Measurements from ENCODE around the gene PHF23.
A peak's percentile ranks its signal among the peaks of the same experiment; 100 is the strongest.
"Not testable (repeated sequence)": the region's sequence is repeated elsewhere in the genome, so short reads cannot be mapped to it uniquely, and the experiment has no call there.

The PHF23 gene

GRCh38 chr17:7250695-7251627, 11.7 kb upstream of the PHF23 start:
- Histone ChIP-seq H3K4me3 (ENCODE audit: control insufficient read depth in 1 of 7, extremely low read depth in 1 of 7, insufficient read depth in 4 of 7, low read depth in 2 of 7, low read length in 6 of 7) (peak overlapping the region; percentile 55 to 96 (median 90)), H3K9me3 (ENCODE audit: control extremely low read depth in 1 of 5, control insufficient read depth in 4 of 5, insufficient read depth in 2 of 5, low read depth in 1 of 5, low read length in 4 of 5) (no peaks in the 10 kb centered on the region), H3K4me1 (ENCODE audit: control extremely low read depth in 1 of 4, control insufficient read depth in 4 of 4, insufficient read depth in 4 of 4, low read length in 3 of 4) (peaks cover 12 to 36% (median 30%) of the 10 kb centered on the region in 4 experiments), H3K27ac (ENCODE audit: insufficient read depth in 1 of 2, low read depth in 1 of 2, low read length in 2 of 2, poor library complexity in 1 of 2, severe bottlenecking in 2 of 2) (peak overlapping the region; percentile 85 to 99), H3K27me3 (replicated peaks in 2 of 5; ENCODE audit: control insufficient read depth in 4 of 5, insufficient read depth in 5 of 5, low read length in 4 of 5) (no peaks in the 10 kb centered on the region), H3K36me3 (ENCODE audit: control insufficient read depth in 4 of 4, insufficient read depth in 4 of 4, low read length in 3 of 4) (peaks cover 9 to 28% (median 25%) of the 10 kb centered on the region in 4 experiments)
- ChIA-PET POLR2A (interaction anchor here (1.0 to 2.5 kb wide), 4 partner anchors 8 to 17 kb away, joined by 3 to 12 read pairs (median 5); partner anchors contain the start of genes DVL2, GABARAP and PHF23), CTCF (interaction anchor here (1.0 to 3.9 kb wide), 4 partner anchors 8 to 37 kb away, joined by 5 to 31 read pairs (median 6); partner anchors contain the start of genes GABARAP and PHF23)
- DNase-seq, result peak in 2 of 3 donors; percentile 82 to 85
- 0% methylated on average over 44 of the region's 55 CpGs for WGBS (ENCODE audit: insufficient coverage)

- no peaks in the 10 kb centered on the region for H3K9me3 ChIP-seq (ENCODE audit: control extremely low read depth in 1 of 5, control insufficient read depth in 4 of 5, insufficient read depth in 2 of 5, low read depth in 1 of 5, low read length in 4 of 5)
- WGBS (ENCODE audit: insufficient coverage), result 74% methylated on average over 7 of the region's 7 CpGs
- peaks cover 12 to 36% (median 30%) of the 10 kb centered on the region in 4 experiments for H3K4me1 ChIP-seq (ENCODE audit: control extremely low read depth in 1 of 4, control insufficient read depth in 4 of 4, insufficient read depth in 4 of 4, low read length in 3 of 4)
- peaks cover 6 to 26% (median 22%) of the 10 kb centered on the region in 4 experiments for H3K36me3 ChIP-seq (ENCODE audit: control insufficient read depth in 4 of 4, insufficient read depth in 4 of 4, low read length in 3 of 4)
- CTCF ChIA-PET, result interaction anchor here (1.1 to 3.9 kb wide), 4 partner anchors 10 to 33 kb away, joined by 3 to 31 read pairs (median 4); partner anchors contain the start of genes DVL2 and PHF23
- no peaks in the 10 kb centered on the region for H3K27me3 ChIP-seq (replicated peaks in 2 of 5; ENCODE audit: control insufficient read depth in 4 of 5, insufficient read depth in 5 of 5, low read length in 4 of 5)
- peak overlapping the region in 6 of 7 experiments; percentile 55 to 96 (median 90) for H3K4me3 ChIP-seq (ENCODE audit: control insufficient read depth in 1 of 7, extremely low read depth in 1 of 7, insufficient read depth in 4 of 7, low read depth in 2 of 7, low read length in 6 of 7)
- DNase-seq, result peak in 2 of 3 donors; percentile 43 to 47
- POLR2A ChIA-PET, result interaction anchor here (0.6 kb wide), 1 partner anchor 106 kb away, joined by 3 read pairs; no protein-coding TSS in a partner anchor
- H3K27ac ChIP-seq (ENCODE audit: insufficient read depth in 1 of 2, low read depth in 1 of 2, low read length in 2 of 2, poor library complexity in 1 of 2, severe bottlenecking in 2 of 2), result peak overlapping the region; percentile 85 to 99
Observed at GRCh38 chr17:7249830-7250229, 10.6 kb upstream of the PHF23 start.

- Histone ChIP-seq H3K27ac (ENCODE audit: insufficient read depth in 1 of 2, low read depth in 1 of 2, low read length in 2 of 2, poor library complexity in 1 of 2, severe bottlenecking in 2 of 2) (peak overlapping the region; percentile 22 to 99), H3K9me3 (ENCODE audit: control extremely low read depth in 1 of 5, control insufficient read depth in 4 of 5, insufficient read depth in 2 of 5, low read depth in 1 of 5, low read length in 4 of 5) (no peaks in the 10 kb centered on the region), H3K27me3 (replicated peaks in 2 of 5; ENCODE audit: control insufficient read depth in 4 of 5, insufficient read depth in 5 of 5, low read length in 4 of 5) (no peaks in the 10 kb centered on the region), H3K4me1 (ENCODE audit: control extremely low read depth in 1 of 4, control insufficient read depth in 4 of 4, insufficient read depth in 4 of 4, low read length in 3 of 4) (peaks cover 12 to 36% (median 30%) of the 10 kb centered on the region in 4 experiments), H3K36me3 (ENCODE audit: control insufficient read depth in 4 of 4, insufficient read depth in 4 of 4, low read length in 3 of 4) (peaks cover 8 to 26% (median 21%) of the 10 kb centered on the region in 4 experiments), H3K4me3 (ENCODE audit: control insufficient read depth in 1 of 7, extremely low read depth in 1 of 7, insufficient read depth in 4 of 7, low read depth in 2 of 7, low read length in 6 of 7) (peak overlapping the region in 1 of 7 experiments; percentile 94)
- 100% methylated on average over 5 of the region's 6 CpGs for WGBS (ENCODE audit: insufficient coverage)
- ChIA-PET CTCF (interaction anchor here (0.8 to 3.9 kb wide), 6 partner anchors 9 to 34 kb away, joined by 3 to 31 read pairs (median 4); partner anchors contain the start of genes DVL2 and PHF23), POLR2A (interaction anchor here (0.6 kb wide), 1 partner anchor 106 kb away, joined by 3 read pairs; no protein-coding TSS in a partner anchor)
- DNase-seq, result no peak
Observed at GRCh38 chr17:7249214-7249613, 10.0 kb upstream of the PHF23 start.

- CTCF ChIA-PET, result interaction anchor here (0.8 to 3.9 kb wide), 6 partner anchors 9 to 34 kb away, joined by 3 to 31 read pairs (median 4); partner anchors contain the start of genes DVL2 and PHF23
- POLR2A ChIA-PET, result no interaction called here
- no peak overlapping the region for H3K4me3 ChIP-seq (ENCODE audit: control insufficient read depth in 1 of 7, extremely low read depth in 1 of 7, insufficient read depth in 4 of 7, low read depth in 2 of 7, low read length in 6 of 7)
- H3K36me3 ChIP-seq (ENCODE audit: control insufficient read depth in 4 of 4, insufficient read depth in 4 of 4, low read length in 3 of 4), result peaks cover 6 to 27% (median 20%) of the 10 kb centered on the region in 4 experiments
- 100% methylated on average over 1 of the region's 4 CpGs for WGBS (ENCODE audit: insufficient coverage)
- no peak for DNase-seq
- peaks cover 12 to 36% (median 30%) of the 10 kb centered on the region in 4 experiments for H3K4me1 ChIP-seq (ENCODE audit: control extremely low read depth in 1 of 4, control insufficient read depth in 4 of 4, insufficient read depth in 4 of 4, low read length in 3 of 4)
- H3K9me3 ChIP-seq (ENCODE audit: control extremely low read depth in 1 of 5, control insufficient read depth in 4 of 5, insufficient read depth in 2 of 5, low read depth in 1 of 5, low read length in 4 of 5), result no peaks in the 10 kb centered on the region
- H3K27me3 ChIP-seq (replicated peaks in 2 of 5; ENCODE audit: control insufficient read depth in 4 of 5, insufficient read depth in 5 of 5, low read length in 4 of 5), result no peaks in the 10 kb centered on the region
- H3K27ac ChIP-seq (ENCODE audit: insufficient read depth in 1 of 2, low read depth in 1 of 2, low read length in 2 of 2, poor library complexity in 1 of 2, severe bottlenecking in 2 of 2), result peak overlapping the region; percentile 22 to 99
Observed at GRCh38 chr17:7248796-7249195, 9.5 kb upstream of the PHF23 start.

GRCh38 chr17:7246779-7247178, 7.5 kb upstream of the PHF23 start:
- peaks cover 7 to 37% (median 28%) of the 10 kb centered on the region in 4 experiments for H3K4me1 ChIP-seq (ENCODE audit: control extremely low read depth in 1 of 4, control insufficient read depth in 4 of 4, insufficient read depth in 4 of 4, low read length in 3 of 4)
- no peak overlapping the region for H3K4me3 ChIP-seq (ENCODE audit: control insufficient read depth in 1 of 7, extremely low read depth in 1 of 7, insufficient read depth in 4 of 7, low read depth in 2 of 7, low read length in 6 of 7)
- no peaks in the 10 kb centered on the region for H3K9me3 ChIP-seq (ENCODE audit: control extremely low read depth in 1 of 5, control insufficient read depth in 4 of 5, insufficient read depth in 2 of 5, low read depth in 1 of 5, low read length in 4 of 5)
- POLR2A ChIA-PET, result no interaction called here
- no peak overlapping the region for H3K27ac ChIP-seq (ENCODE audit: insufficient read depth in 1 of 2, low read depth in 1 of 2, low read length in 2 of 2, poor library complexity in 1 of 2, severe bottlenecking in 2 of 2)
- peaks cover 6 to 34% (median 20%) of the 10 kb centered on the region in 4 experiments for H3K36me3 ChIP-seq (ENCODE audit: control insufficient read depth in 4 of 4, insufficient read depth in 4 of 4, low read length in 3 of 4)
- no peak for DNase-seq
- no peaks in the 10 kb centered on the region for H3K27me3 ChIP-seq (replicated peaks in 2 of 5; ENCODE audit: control insufficient read depth in 4 of 5, insufficient read depth in 5 of 5, low read length in 4 of 5)
- CTCF ChIA-PET, result interaction anchor here (1.6 kb wide), 1 partner anchor 50 kb away, joined by 4 read pairs; no protein-coding TSS in a partner anchor
- WGBS (ENCODE audit: insufficient coverage), result 100% methylated on average over 3 of the region's 5 CpGs

GRCh38 chr17:7243838-7244237, 4.6 kb upstream of the PHF23 start:
- H3K27ac ChIP-seq (ENCODE audit: insufficient read depth in 1 of 2, low read depth in 1 of 2, low read length in 2 of 2, poor library complexity in 1 of 2, severe bottlenecking in 2 of 2), result peak overlapping the region in 1 of 2 experiments; percentile 27
- not testable (repeated sequence) for DNase-seq

More at GRCh38 chr17:7243838-7244237, 4.6 kb upstream of the PHF23 start:
- H3K4me3 ChIP-seq (ENCODE audit: control insufficient read depth in 1 of 7, extremely low read depth in 1 of 7, insufficient read depth in 4 of 7, low read depth in 2 of 7, low read length in 6 of 7); H3K9me3 ChIP-seq (ENCODE audit: control extremely low read depth in 1 of 5, control insufficient read depth in 4 of 5, insufficient read depth in 2 of 5, low read depth in 1 of 5, low read length in 4 of 5); H3K27me3 ChIP-seq (replicated peaks in 2 of 5; ENCODE audit: control insufficient read depth in 4 of 5, insufficient read depth in 5 of 5, low read length in 4 of 5); POLR2A ChIA-PET: not testable (repeated sequence)
- Histone ChIP-seq H3K4me1 (ENCODE audit: control extremely low read depth in 1 of 4, control insufficient read depth in 4 of 4, insufficient read depth in 4 of 4, low read length in 3 of 4) (peaks cover 16 to 37% (median 30%) of the 10 kb centered on the region in 4 experiments), H3K36me3 (ENCODE audit: control insufficient read depth in 4 of 4, insufficient read depth in 4 of 4, low read length in 3 of 4) (peaks cover 10 to 44% (median 23%) of the 10 kb centered on the region in 4 experiments)
- CTCF ChIA-PET, result interaction anchor here (1.0 to 4.8 kb wide), 2 partner anchors 11 to 24 kb away, joined by 3 to 34 read pairs; partner anchors contain the start of genes ACADVL and DLG4
- 96% methylated on average over 5 of the region's 10 CpGs for WGBS (ENCODE audit: insufficient coverage)
